ENCODE results near the gene ACAD8. TPM values are rescaled to one million over a fixed set of nuclear protein-coding genes. Genes with fewer than 3 reads are reported as not detected.

The ACAD8 gene
- polyA plus RNA-seq, 1 donor (not counting 4 experiments of a cell fraction or from before 2014, with no cell fraction given): 21.7 TPM

- no peak overlapping the region for H3K4me3 ChIP-seq (ENCODE audit: control insufficient read depth in 2 of 3, extremely low read depth in 1 of 3, insufficient read depth in 2 of 3, low read depth in 1 of 3, low read length in 3 of 3)
- no peaks in the 10 kb centered on the region for H4K20me1 ChIP-seq (ENCODE audit: control insufficient read depth, extremely low read depth, insufficient read depth, low read length)
- H3K36me3 ChIP-seq (ENCODE audit: control insufficient read depth in 2 of 2, extremely low read depth in 1 of 2, insufficient read depth in 2 of 2, low read length in 2 of 2): peaks cover 15 to 20% of the 10 kb centered on the region in 2 experiments
- H3K27me3 ChIP-seq (ENCODE audit: control insufficient read depth, extremely low read depth, insufficient read depth, low read length): no peaks in the 10 kb centered on the region
- FAIRE-seq (no peak), DNase-seq (ENCODE audit: low read depth, low spot score) (no peak)
- TF ChIP-seq EZH2 (IDR thresholded peaks at IDR 0.05; ENCODE audit: low read length) (no peak), CTCF (optimal IDR thresholded peaks at IDR 0.05 in 1 of 3, IDR thresholded peaks at IDR 0.05 in 1 of 3, conservative IDR thresholded peaks at IDR 0.05 in 1 of 3; ENCODE audit: extremely low read depth in 1 of 3, insufficient read depth in 2 of 3, low read length in 3 of 3) (no peak)
- no peak overlapping the region for H3K27ac ChIP-seq (ENCODE audit: control insufficient read depth, insufficient read depth, low read length)
- no peak overlapping the region for H3K4me2 ChIP-seq (ENCODE audit: control insufficient read depth, extremely low read depth, insufficient read depth, low read depth, low read length)
- H3K4me1 ChIP-seq (ENCODE audit: control insufficient read depth, extremely low read depth, insufficient read depth, low read length): peaks cover 7% of the 10 kb centered on the region
- no peak overlapping the region for H2AFZ ChIP-seq (ENCODE audit: control insufficient read depth, low read length)
- no peaks in the 10 kb centered on the region for H3K9me3 ChIP-seq (ENCODE audit: control insufficient read depth, low read depth, low read length)
- dilution Hi-C loops (cut with MboI; ENCODE audit: extremely low pct_ligation_motif_present, low sequenced_read_pairs): no loop called here
- H3K79me2 ChIP-seq (ENCODE audit: control insufficient read depth, insufficient read depth, low read length): peaks cover 14% of the 10 kb centered on the region
- H3K9me1 ChIP-seq (ENCODE audit: control insufficient read depth, extremely low read depth, insufficient read depth, low read length): no peaks in the 10 kb centered on the region
- no peak overlapping the region for H3K9ac ChIP-seq (ENCODE audit: control insufficient read depth, extremely low read depth, insufficient read depth, low read length)
Measured at GRCh38 chr11:134250675-134251074, 2.7 kb upstream of the ACAD8 start.

GRCh38 chr11:134252346-134253187 is 801 bp upstream of the ACAD8 start:
- Histone ChIP-seq H3K9ac (ENCODE audit: control insufficient read depth, extremely low read depth, insufficient read depth, low read length) (peak overlapping the region; percentile 52), H3K27me3 (ENCODE audit: control insufficient read depth, extremely low read depth, insufficient read depth, low read length) (no peaks in the 10 kb centered on the region), H3K9me1 (ENCODE audit: control insufficient read depth, extremely low read depth, insufficient read depth, low read length) (peaks cover 2% of the 10 kb centered on the region), H3K4me1 (ENCODE audit: control insufficient read depth, extremely low read depth, insufficient read depth, low read length) (peaks cover 7% of the 10 kb centered on the region), H3K4me2 (ENCODE audit: control insufficient read depth, extremely low read depth, insufficient read depth, low read depth, low read length) (peak overlapping the region; percentile 78), H3K9me3 (ENCODE audit: control insufficient read depth, low read depth, low read length) (no peaks in the 10 kb centered on the region), H2AFZ (ENCODE audit: control insufficient read depth, low read length) (peak overlapping the region; percentile 56), H4K20me1 (ENCODE audit: control insufficient read depth, extremely low read depth, insufficient read depth, low read length) (no peaks in the 10 kb centered on the region), H3K27ac (ENCODE audit: control insufficient read depth, insufficient read depth, low read length) (peak overlapping the region; percentile 25), H3K4me3 (ENCODE audit: control insufficient read depth in 2 of 3, extremely low read depth in 1 of 3, insufficient read depth in 2 of 3, low read depth in 1 of 3, low read length in 3 of 3) (peak overlapping the region; percentile 67 to 91 (median 74)), H3K79me2 (ENCODE audit: control insufficient read depth, insufficient read depth, low read length) (peaks cover 17% of the 10 kb centered on the region), H3K36me3 (ENCODE audit: control insufficient read depth in 2 of 2, extremely low read depth in 1 of 2, insufficient read depth in 2 of 2, low read length in 2 of 2) (peaks cover 7 to 14% of the 10 kb centered on the region in 2 experiments)
- no peak for DNase-seq (ENCODE audit: low read depth, low spot score)
- dilution Hi-C loops (cut with MboI; ENCODE audit: extremely low pct_ligation_motif_present, low sequenced_read_pairs): no loop called here
- TF ChIP-seq CTCF (optimal IDR thresholded peaks at IDR 0.05 in 1 of 3, IDR thresholded peaks at IDR 0.05 in 1 of 3, conservative IDR thresholded peaks at IDR 0.05 in 1 of 3; ENCODE audit: extremely low read depth in 1 of 3, insufficient read depth in 2 of 3, low read length in 3 of 3) (no peak), EZH2 (IDR thresholded peaks at IDR 0.05; ENCODE audit: low read length) (no peak)
- no peak for FAIRE-seq

All from keratinocyte (primary cell).